Measurements from ENCODE around the gene TM9SF4. TPM values are rescaled to one million over a fixed set of nuclear protein-coding genes. Genes with fewer than 3 reads are reported as not detected.

Gene TM9SF4
- polyA plus RNA-seq, 4 donors, result 10.5 to 85.8 (median 20.2) TPM

DNA sequence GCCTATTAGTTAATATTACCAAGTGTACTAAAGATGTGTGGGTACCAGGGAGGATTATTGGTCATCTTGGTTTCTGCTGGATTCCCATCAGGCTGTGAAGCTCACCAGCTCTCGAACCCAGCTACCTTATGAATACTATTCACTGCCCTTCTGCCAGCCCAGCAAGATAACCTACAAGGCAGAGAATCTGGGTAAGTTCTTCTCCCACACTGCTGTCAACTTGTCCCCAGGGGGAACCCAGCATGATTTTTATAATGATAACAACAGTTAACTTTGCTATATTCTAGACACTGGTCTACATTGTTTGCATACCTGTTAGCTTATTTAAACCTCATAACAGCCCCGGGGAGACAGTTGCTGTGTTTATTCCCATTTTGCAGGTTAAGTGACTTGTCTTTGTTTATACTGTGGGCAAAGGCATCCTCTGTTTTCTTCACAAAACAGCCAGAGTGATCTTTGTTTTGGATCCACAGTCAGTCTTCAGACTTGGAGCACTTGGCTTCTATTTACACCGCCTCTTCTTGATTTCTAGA, 26.5 kb downstream of the TM9SF4 start:
- DNase-seq (no peak), FAIRE-seq (no peak)
- no peak overlapping the region for H3K27ac ChIP-seq (ENCODE audit: low read depth in 1 of 3, low read length in 2 of 3)
- no peak overlapping the region for H3K4me3 ChIP-seq (ENCODE audit: low read depth in 1 of 3, low read length in 3 of 3)
- no peaks in the 10 kb centered on the region for H3K9me3 ChIP-seq (ENCODE audit: control insufficient read depth in 2 of 2, insufficient read depth in 1 of 2, low read depth in 1 of 2, low read length in 1 of 2)
- WGBS, 3 donors, result 84 to 89% (median 89%) methylated on average over 3 of the region's 3 CpGs
- no peaks in the 10 kb centered on the region for H3K27me3 ChIP-seq (ENCODE audit: control insufficient read depth in 3 of 3, insufficient read depth in 3 of 3, low read length in 3 of 3)
- H3K4me1 ChIP-seq (ENCODE audit: control insufficient read depth in 3 of 3, insufficient read depth in 2 of 3, low read depth in 1 of 3, low read length in 2 of 3), result no peaks in the 10 kb centered on the region
- H3K36me3 ChIP-seq (ENCODE audit: control insufficient read depth in 3 of 3, insufficient read depth in 2 of 3, low read depth in 1 of 3, low read length in 3 of 3), result peaks cover 12 to 63% (median 28%) of the 10 kb centered on the region in 3 donors

DNA sequence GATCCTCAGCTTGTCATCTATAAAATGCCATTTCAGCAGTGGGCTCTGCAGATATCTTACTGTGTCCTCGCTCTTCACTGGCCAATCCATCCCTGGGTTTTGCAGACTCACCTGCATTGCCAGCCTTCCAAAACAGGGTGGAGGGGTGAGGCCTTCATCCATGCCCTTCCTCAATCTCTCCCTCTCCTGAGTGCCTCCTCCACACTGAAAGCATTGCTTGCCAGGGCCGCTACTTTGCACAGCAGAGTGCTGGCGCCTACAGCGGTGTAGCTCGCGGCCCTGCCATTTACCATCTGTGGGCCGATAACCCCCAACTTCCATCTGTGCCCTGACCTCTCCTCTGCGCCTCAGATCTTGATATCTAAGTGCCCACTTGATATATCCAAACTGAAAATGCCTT, 29.4 kb downstream of the TM9SF4 start:
- peaks cover 9 to 76% (median 38%) of the 10 kb centered on the region in 3 donors for H3K36me3 ChIP-seq (ENCODE audit: control insufficient read depth in 3 of 3, insufficient read depth in 2 of 3, low read depth in 1 of 3, low read length in 3 of 3)
- no peaks in the 10 kb centered on the region for H3K27me3 ChIP-seq (ENCODE audit: control insufficient read depth in 3 of 3, insufficient read depth in 3 of 3, low read length in 3 of 3)
- H3K27ac ChIP-seq (ENCODE audit: low read depth in 1 of 3, low read length in 2 of 3), result no peak overlapping the region
- FAIRE-seq (no peak), DNase-seq (no peak)
- no peaks in the 10 kb centered on the region for H3K4me1 ChIP-seq (ENCODE audit: control insufficient read depth in 3 of 3, insufficient read depth in 2 of 3, low read depth in 1 of 3, low read length in 2 of 3)
- H3K9me3 ChIP-seq (ENCODE audit: control insufficient read depth in 2 of 2, insufficient read depth in 1 of 2, low read depth in 1 of 2, low read length in 1 of 2), result no peaks in the 10 kb centered on the region
- WGBS, 3 donors, result 96 to 98% (median 97%) methylated on average over 8 of the region's 8 CpGs
- H3K4me3 ChIP-seq (ENCODE audit: low read depth in 1 of 3, low read length in 3 of 3), result no peak overlapping the region

DNA sequence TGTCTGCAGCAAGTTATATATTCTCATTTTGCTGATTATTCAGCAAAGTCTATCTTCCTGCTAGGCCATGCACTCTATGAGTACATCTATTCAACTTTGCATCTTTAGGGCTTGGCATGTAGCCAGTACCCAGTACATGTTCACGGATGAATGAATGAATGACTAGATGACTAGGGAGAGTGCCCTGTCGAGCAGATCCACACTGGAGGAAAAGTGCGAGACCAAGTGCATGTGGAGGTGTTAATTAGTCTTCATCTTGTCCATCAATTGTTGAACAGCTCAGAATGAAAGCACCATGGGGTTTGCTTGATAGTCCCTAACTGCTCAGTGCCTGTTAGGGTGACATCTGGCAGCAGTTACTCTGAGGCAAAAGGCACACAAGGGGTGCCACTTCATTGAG, 30.4 kb downstream of the TM9SF4 start:
- FAIRE-seq (no peak), DNase-seq (no peak)
- no peaks in the 10 kb centered on the region for H3K9me3 ChIP-seq (ENCODE audit: control insufficient read depth in 2 of 2, insufficient read depth in 1 of 2, low read depth in 1 of 2, low read length in 1 of 2)
- H3K27me3 ChIP-seq (ENCODE audit: control insufficient read depth in 3 of 3, insufficient read depth in 3 of 3, low read length in 3 of 3), result no peaks in the 10 kb centered on the region
- H3K4me1 ChIP-seq (ENCODE audit: control insufficient read depth in 3 of 3, insufficient read depth in 2 of 3, low read depth in 1 of 3, low read length in 2 of 3), result no peaks in the 10 kb centered on the region
- 86 to 93% (median 91%) methylated on average over 3 of the region's 3 CpGs for WGBS, 3 donors
- H3K36me3 ChIP-seq (ENCODE audit: control insufficient read depth in 3 of 3, insufficient read depth in 2 of 3, low read depth in 1 of 3, low read length in 3 of 3), result peaks cover 15 to 81% (median 38%) of the 10 kb centered on the region in 3 donors
- no peak overlapping the region for H3K4me3 ChIP-seq (ENCODE audit: low read depth in 1 of 3, low read length in 3 of 3)
- no peak overlapping the region for H3K27ac ChIP-seq (ENCODE audit: low read depth in 1 of 3, low read length in 2 of 3)

DNA sequence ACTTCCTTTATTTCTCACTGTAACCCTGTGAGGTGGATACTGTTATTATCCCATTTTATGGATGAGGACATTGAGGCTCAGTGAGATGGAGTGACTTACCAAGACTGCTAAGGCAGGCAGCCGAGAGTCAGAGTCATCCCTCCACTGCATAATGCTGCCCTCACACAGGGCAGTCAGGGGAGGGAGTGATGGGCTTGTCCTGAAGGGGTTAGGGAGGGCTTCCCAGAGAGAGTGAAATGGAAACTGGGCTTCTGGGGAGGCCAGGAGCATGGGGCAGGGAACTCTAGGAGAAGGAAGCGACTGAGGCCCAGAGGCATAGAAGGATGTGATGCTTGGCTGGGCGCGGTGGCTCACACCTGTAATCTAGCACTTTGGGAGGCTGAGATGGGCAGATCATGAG, 31.1 kb downstream of the TM9SF4 start:
- 74 to 98% (median 98%) methylated on average over 4 of the region's 4 CpGs for whole genome bisulfite sequencing, 3 donors
- H3K9me3 ChIP-seq (ENCODE audit: control insufficient read depth in 2 of 2, insufficient read depth in 1 of 2, low read depth in 1 of 2, low read length in 1 of 2), result no peaks in the 10 kb centered on the region
- no peak overlapping the region for H3K4me3 ChIP-seq (ENCODE audit: low read depth in 1 of 3, low read length in 3 of 3)
- DNase-seq (no peak), FAIRE-seq (no peak)
- no peaks in the 10 kb centered on the region for H3K27me3 ChIP-seq (ENCODE audit: control insufficient read depth in 3 of 3, insufficient read depth in 3 of 3, low read length in 3 of 3)
- no peak overlapping the region for H3K27ac ChIP-seq (ENCODE audit: low read depth in 1 of 3, low read length in 2 of 3)
- no peaks in the 10 kb centered on the region for H3K4me1 ChIP-seq (ENCODE audit: control insufficient read depth in 3 of 3, insufficient read depth in 2 of 3, low read depth in 1 of 3, low read length in 2 of 3)
- peaks cover 15 to 86% (median 43%) of the 10 kb centered on the region in 3 donors for H3K36me3 ChIP-seq (ENCODE audit: control insufficient read depth in 3 of 3, insufficient read depth in 2 of 3, low read depth in 1 of 3, low read length in 3 of 3)

DNA sequence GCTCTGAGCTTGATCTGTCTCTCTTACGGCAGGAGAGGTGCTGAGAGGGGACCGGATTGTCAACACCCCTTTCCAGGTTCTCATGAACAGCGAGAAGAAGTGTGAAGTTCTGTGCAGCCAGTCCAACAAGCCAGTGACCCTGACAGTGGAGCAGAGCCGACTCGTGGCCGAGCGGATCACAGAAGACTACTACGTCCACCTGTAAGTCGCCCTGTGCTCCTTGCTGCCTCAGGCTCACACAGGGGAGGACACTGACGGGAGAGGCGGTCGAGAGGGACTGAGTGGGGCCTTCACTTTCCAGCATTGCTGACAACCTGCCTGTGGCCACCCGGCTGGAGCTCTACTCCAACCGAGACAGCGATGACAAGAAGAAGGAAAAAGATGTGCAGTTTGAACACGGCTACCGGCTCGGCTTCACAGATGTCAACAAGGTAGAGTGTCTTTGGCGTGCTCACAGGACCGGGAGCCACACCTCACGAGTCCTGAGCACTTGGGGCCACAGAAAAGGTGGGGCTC, 32.0 kb downstream of the TM9SF4 start:
- H3K36me3 ChIP-seq (ENCODE audit: control insufficient read depth in 3 of 3, insufficient read depth in 2 of 3, low read depth in 1 of 3, low read length in 3 of 3), result peaks cover 19 to 89% (median 45%) of the 10 kb centered on the region in 3 donors
- H3K4me1 ChIP-seq (ENCODE audit: control insufficient read depth in 3 of 3, insufficient read depth in 2 of 3, low read depth in 1 of 3, low read length in 2 of 3), result no peaks in the 10 kb centered on the region
- H3K4me3 ChIP-seq (ENCODE audit: low read depth in 1 of 3, low read length in 3 of 3), result no peak overlapping the region
- no peak overlapping the region for H3K27ac ChIP-seq (ENCODE audit: low read depth in 1 of 3, low read length in 2 of 3)
- H3K9me3 ChIP-seq (ENCODE audit: control insufficient read depth in 2 of 2, insufficient read depth in 1 of 2, low read depth in 1 of 2, low read length in 1 of 2), result no peaks in the 10 kb centered on the region
- 95 to 98% (median 95%) methylated on average over 21 of the region's 21 CpGs for WGBS, 3 donors
- no peak for FAIRE-seq
- H3K27me3 ChIP-seq (ENCODE audit: control insufficient read depth in 3 of 3, insufficient read depth in 3 of 3, low read length in 3 of 3), result no peaks in the 10 kb centered on the region
- no peak for DNase-seq

- 91 to 96% (median 95%) methylated on average over 5 of the region's 5 CpGs for WGBS, 3 donors
- Histone ChIP-seq H3K27ac (ENCODE audit: low read depth in 1 of 3, low read length in 2 of 3) (no peak overlapping the region), H3K9me3 (ENCODE audit: control insufficient read depth in 2 of 2, insufficient read depth in 1 of 2, low read depth in 1 of 2, low read length in 1 of 2) (no peaks in the 10 kb centered on the region), H3K4me1 (ENCODE audit: control insufficient read depth in 3 of 3, insufficient read depth in 2 of 3, low read depth in 1 of 3, low read length in 2 of 3) (no peaks in the 10 kb centered on the region), H3K27me3 (ENCODE audit: control insufficient read depth in 3 of 3, insufficient read depth in 3 of 3, low read length in 3 of 3) (no peaks in the 10 kb centered on the region), H3K4me3 (ENCODE audit: low read depth in 1 of 3, low read length in 3 of 3) (no peak overlapping the region), H3K36me3 (ENCODE audit: control insufficient read depth in 3 of 3, insufficient read depth in 2 of 3, low read depth in 1 of 3, low read length in 3 of 3) (peaks cover 19 to 89% (median 43%) of the 10 kb centered on the region in 3 donors)
- no peak for FAIRE-seq
- DNase-seq, result no peak
Observed at GRCh38 chr20:32142088-32142487, 32.6 kb downstream of the TM9SF4 start.

DNA sequence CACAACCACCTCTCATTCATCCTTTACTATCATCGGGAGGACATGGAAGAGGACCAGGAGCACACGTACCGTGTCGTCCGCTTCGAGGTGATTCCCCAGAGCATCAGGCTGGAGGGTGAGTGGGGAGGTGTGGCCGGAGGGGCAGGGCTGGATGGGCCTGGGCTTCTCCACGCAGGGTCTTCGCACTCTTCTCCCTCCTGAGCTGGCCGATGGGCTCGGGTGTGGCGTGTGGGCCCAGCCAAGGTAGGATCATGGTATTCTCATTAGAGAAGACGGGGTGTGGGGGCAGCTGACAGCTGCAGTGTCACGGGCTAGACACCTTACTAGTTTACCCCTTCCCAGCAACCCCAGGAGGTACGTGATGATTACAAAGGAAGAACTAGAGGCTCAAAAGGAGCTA, 33.5 kb downstream of the TM9SF4 start:
- H3K4me3 ChIP-seq (ENCODE audit: low read depth in 1 of 3, low read length in 3 of 3), result no peak overlapping the region
- H3K4me1 ChIP-seq (ENCODE audit: control insufficient read depth in 3 of 3, insufficient read depth in 2 of 3, low read depth in 1 of 3, low read length in 2 of 3), result no peaks in the 10 kb centered on the region
- no peaks in the 10 kb centered on the region for H3K27me3 ChIP-seq (ENCODE audit: control insufficient read depth in 3 of 3, insufficient read depth in 3 of 3, low read length in 3 of 3)
- FAIRE-seq, result no peak
- 95 to 98% (median 97%) methylated on average over 15 of the region's 15 CpGs for WGBS, 3 donors
- no peak overlapping the region for H3K27ac ChIP-seq (ENCODE audit: low read depth in 1 of 3, low read length in 2 of 3)
- peaks cover 19 to 89% (median 36%) of the 10 kb centered on the region in 3 donors for H3K36me3 ChIP-seq (ENCODE audit: control insufficient read depth in 3 of 3, insufficient read depth in 2 of 3, low read depth in 1 of 3, low read length in 3 of 3)
- H3K9me3 ChIP-seq (ENCODE audit: control insufficient read depth in 2 of 2, insufficient read depth in 1 of 2, low read depth in 1 of 2, low read length in 1 of 2), result no peaks in the 10 kb centered on the region
- no peak for DNase-seq

DNA sequence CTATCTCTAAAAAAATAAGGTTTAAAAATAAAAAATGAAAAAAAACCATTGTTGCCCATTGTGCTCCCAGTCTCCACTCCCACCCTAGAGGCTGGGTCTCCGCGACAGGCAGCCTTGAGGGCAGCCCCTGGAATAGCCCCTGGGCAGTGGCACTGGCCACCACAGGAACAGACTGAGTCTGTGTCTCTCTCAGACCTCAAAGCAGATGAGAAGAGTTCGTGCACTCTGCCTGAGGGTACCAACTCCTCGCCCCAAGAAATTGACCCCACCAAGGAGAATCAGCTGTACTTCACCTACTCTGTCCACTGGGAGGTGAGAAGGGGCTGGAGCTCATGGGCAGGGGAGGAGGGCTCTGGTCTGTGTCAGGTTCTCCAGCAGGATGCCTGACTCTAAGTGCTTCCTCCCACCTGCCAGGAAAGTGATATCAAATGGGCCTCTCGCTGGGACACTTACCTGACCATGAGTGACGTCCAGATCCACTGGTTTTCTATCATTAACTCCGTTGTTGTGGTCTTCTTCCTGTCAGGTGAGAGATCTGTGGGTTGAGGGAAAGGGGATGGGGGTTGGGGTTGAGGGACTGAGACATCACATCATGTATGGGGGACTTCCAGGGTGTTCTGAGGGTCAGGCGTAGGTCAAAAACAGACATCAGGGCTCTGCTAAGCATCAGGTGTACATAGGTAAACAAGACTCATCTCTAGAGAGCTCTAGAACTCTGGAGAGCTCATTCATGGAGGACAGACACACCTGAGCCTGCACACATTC, 35.6 kb downstream of the TM9SF4 start:
- H3K27me3 ChIP-seq (ENCODE audit: control insufficient read depth in 3 of 3, insufficient read depth in 3 of 3, low read length in 3 of 3), result no peaks in the 10 kb centered on the region
- WGBS, 3 donors, result 92 to 97% (median 94%) methylated on average over 8 of the region's 8 CpGs
- H3K4me1 ChIP-seq (ENCODE audit: control insufficient read depth in 3 of 3, insufficient read depth in 2 of 3, low read depth in 1 of 3, low read length in 2 of 3), result no peaks in the 10 kb centered on the region
- DNase-seq (no peak), FAIRE-seq (no peak)
- peaks cover 14 to 79% (median 36%) of the 10 kb centered on the region in 3 donors for H3K36me3 ChIP-seq (ENCODE audit: control insufficient read depth in 3 of 3, insufficient read depth in 2 of 3, low read depth in 1 of 3, low read length in 3 of 3)
- no peak overlapping the region for H3K27ac ChIP-seq (ENCODE audit: low read depth in 1 of 3, low read length in 2 of 3)
- no peak overlapping the region for H3K4me3 ChIP-seq (ENCODE audit: low read depth in 1 of 3, low read length in 3 of 3)
- no peaks in the 10 kb centered on the region for H3K9me3 ChIP-seq (ENCODE audit: control insufficient read depth in 2 of 2, insufficient read depth in 1 of 2, low read depth in 1 of 2, low read length in 1 of 2)
